ENCODE results near the gene GINM1. TPM values are rescaled to one million over a fixed set of nuclear protein-coding genes. Genes with fewer than 3 reads are reported as not detected.

GINM1 gene
- total RNA-seq, 2 donors from 2014 or later: 25.7 to 33.7 TPM

- Histone ChIP-seq H3K4me3 (peak overlapping the region; percentile 74 to 94), H3K36me3 (replicated peaks in 1 of 2; ENCODE audit: insufficient read depth in 1 of 2, low read depth in 2 of 2) (peaks cover 0 to 4% of the 10 kb centered on the region in 2 donors), H3K4me1 (peaks cover 30% of the 10 kb centered on the region), H3K9me3 (no peaks in the 10 kb centered on the region), H3K27me3 (no peaks in the 10 kb centered on the region), H3K27ac (peak overlapping the region in 3 of 4 donors; percentile 87 to 97 (median 96))
- ATAC-seq (no peak), DNase-seq (no peak)
- intact Hi-C loops (cut with DNase I): no loop called here
- 6 to 7% methylated on average over 12 of the region's 12 CpGs for WGBS, 2 donors
- TF ChIP-seq POLR2A (IDR thresholded peaks at IDR 0.05): no peak
- no peak for TF ChIP-seq CTCF (IDR thresholded peaks at IDR 0.05)
Measured at GRCh38 chr6:149544646-149545257, 21.4 kb upstream of the GINM1 start.

GRCh38 chr6:149545258-149545753 lies 20.9 kb upstream of the GINM1 start:
- intact Hi-C loops (cut with DNase I): no loop called here
- Histone ChIP-seq H3K4me3 (peak overlapping the region; percentile 74 to 94), H3K36me3 (replicated peaks in 1 of 2; ENCODE audit: insufficient read depth in 1 of 2, low read depth in 2 of 2) (peaks cover 0 to 1% of the 10 kb centered on the region in 2 donors), H3K9me3 (no peaks in the 10 kb centered on the region), H3K4me1 (peaks cover 30% of the 10 kb centered on the region), H3K27ac (peak overlapping the region; percentile 87 to 97 (median 92)), H3K27me3 (no peaks in the 10 kb centered on the region)
- ATAC-seq (peak; percentile 30), DNase-seq (peak; percentile 34 to 49 (median 38))
- WGBS, 2 donors: 0% methylated on average over 16 of the region's 16 CpGs
- TF ChIP-seq CTCF (IDR thresholded peaks at IDR 0.05) (peak in 1 of 7 experiments; percentile 3), POLR2A (IDR thresholded peaks at IDR 0.05) (no peak)

GRCh38 chr6:149545754-149546471 lies 20.3 kb upstream of the GINM1 start, which contains the start of gene PPIL4:
Gene PPIL4 (minus strand): TSS chr6:149546043. CDS start chr6:149546005, 38 bp downstream.
- 0 to 1% methylated on average over 31 to 71 of the region's 71 CpGs for WGBS, 2 donors
- Histone ChIP-seq H3K27me3 (no peaks in the 10 kb centered on the region), H3K36me3 (replicated peaks in 1 of 2; ENCODE audit: insufficient read depth in 1 of 2, low read depth in 2 of 2) (no peaks in the 10 kb centered on the region), H3K9me3 (no peaks in the 10 kb centered on the region), H3K4me3 (peak within 1 kb of the TSS; percentile 74 to 94), H3K27ac (peak within 1 kb of the TSS; percentile 87 to 97 (median 92)), H3K4me1 (peaks cover 30% of the 10 kb centered on the region)
- intact Hi-C loops (cut with DNase I): no loop called here
- ATAC-seq (peak; percentile 99), DNase-seq (peak; percentile 96 to 97 (median 96))
- TF ChIP-seq POLR2A (IDR thresholded peaks at IDR 0.05): peak; percentile 73 to 90 (median 90)
- peak; percentile 52 to 91 (median 66) for TF ChIP-seq CTCF (IDR thresholded peaks at IDR 0.05)

GRCh38 chr6:149551920-149552319 lies 14.3 kb upstream of the GINM1 start:
- Histone ChIP-seq H3K4me1 (no peaks in the 10 kb centered on the region), H3K27ac (no peak overlapping the region), H3K9me3 (no peaks in the 10 kb centered on the region), H3K36me3 (replicated peaks in 1 of 2; ENCODE audit: insufficient read depth in 1 of 2, low read depth in 2 of 2) (no peaks in the 10 kb centered on the region), H3K27me3 (no peaks in the 10 kb centered on the region), H3K4me3 (no peak overlapping the region)
- WGBS, 2 donors: 70 to 83% methylated on average over 1 to 4 of the region's 5 CpGs
- ATAC-seq (no peak), DNase-seq (no peak)
- TF ChIP-seq POLR2A (IDR thresholded peaks at IDR 0.05): no peak
- no peak for TF ChIP-seq CTCF (IDR thresholded peaks at IDR 0.05)
- intact Hi-C loops (cut with DNase I): no loop called here
